Ramos (cell line): ENCODE results near the gene BBS2.

Experiments used
- in situ Hi-C: fragments of 300-500 bp; cut with MboI; formaldehyde crosslinking; loops from one replicate; pipeline ENCODE4 v1.14.3; 2022; ENCODE audit warnings: low sequenced_read_pairs; ENCODE audit not compliant: unreplicated experiment

The BBS2 gene

GRCh38 chr16:56438038-56438437 lies 81.8 kb downstream of the BBS2 start:
- in situ Hi-C loops, result no loop called here

- in situ Hi-C loops, result no loop called here
Observed at GRCh38 chr16:56436258-56436657, 83.6 kb downstream of the BBS2 start.
